LHCN-M2 (cell line): Measurements from ENCODE around the gene ZNF879. TPM values are rescaled to one million over a fixed set of nuclear protein-coding genes. Genes with fewer than 3 reads are reported as not detected.

ENCODE experiments used
- DNase-seq: peaks from one replicate; pipeline ENCODE4 v3.0.0-alpha.2; 2012; ENCODE audit warnings: low read depth
- total RNA-seq: library from RNA; depleted of rRNA; stranded (reverse); fragments of >200 nt; gene quantifications from 2 replicates; pipeline ENCODE4 v1.2.3, GENCODE V29; 2014; rRNA removed

The ZNF879 gene
- total RNA-seq, 1 experiment from 2014 or later, result 2.5 TPM

GRCh38 chr5:179006564-179006963, 17.0 kb upstream of the ZNF879 start:
- no peak for DNase-seq

GRCh38 chr5:179008667-179009066, 14.9 kb upstream of the ZNF879 start:
- no peak for DNase-seq

GRCh38 chr5:179033004-179033580, 9.5 kb downstream of the ZNF879 start:
- no peak for DNase-seq

- DNase-seq, result no peak
Observed at GRCh38 chr5:179044765-179045164, 21.2 kb downstream of the ZNF879 start.

GRCh38 chr5:179051784-179052183, 28.2 kb downstream of the ZNF879 start:
- DNase-seq, result no peak

- DNase-seq, result no peak
Observed at GRCh38 chr5:179054036-179054785, 30.6 kb downstream of the ZNF879 start.

- DNase-seq, result no peak
Observed at GRCh38 chr5:179054876-179055275, 31.3 kb downstream of the ZNF879 start.

- DNase-seq, result no peak
Observed at GRCh38 chr5:179055436-179055835, 31.8 kb downstream of the ZNF879 start.

- no peak for DNase-seq
Observed at GRCh38 chr5:179055841-179056240, 32.2 kb downstream of the ZNF879 start.

- peak; percentile 84 for DNase-seq
Observed at GRCh38 chr5:179060116-179061008, 36.8 kb downstream of the ZNF879 start, which contains the start of gene ZNF354C. Gene ZNF354C, plus strand, starts transcription at chr5:179060373. Its CDS starts 1,696 bp downstream, at chr5:179062069.

- no peak for DNase-seq
Observed at GRCh38 chr5:179061025-179061424, 37.4 kb downstream of the ZNF879 start.

GRCh38 chr5:179065703-179066102, 42.1 kb downstream of the ZNF879 start:
- no peak for DNase-seq

- DNase-seq, result no peak
Observed at GRCh38 chr5:179079165-179079987, 55.8 kb downstream of the ZNF879 start.

GRCh38 chr5:179080724-179081123, 57.1 kb downstream of the ZNF879 start:
- DNase-seq, result no peak

Other genes with a start within 250 kb of the ZNF879 start
- 8.3 and 11.8 TPM in 2 replicates for gene ZNF354B, start 163.9 kb upstream of the ZNF879 start, total RNA-seq
- gene ZFP2, start 127.9 kb upstream of the ZNF879 start, total RNA-seq, result 0.64 and 0.92 TPM in 2 replicates
- not detected in 2 replicates for gene ZNF454, start 82.6 kb upstream of the ZNF879 start, total RNA-seq
- not detected in 2 replicates for gene GRM6, start 28.5 kb upstream of the ZNF879 start, total RNA-seq
- 5.2 and 5.5 TPM in 2 replicates for gene ZNF354C, start 36.6 kb downstream of the ZNF879 start, total RNA-seq